CD4-positive, alpha-beta T cell treated with Interleukin-1 beta for 1 hour (primary cell): ENCODE measurements around the gene SLC39A12.
"Not testable (repeated sequence)": the region's sequence is repeated elsewhere in the genome, so short reads cannot be mapped to it uniquely, and the experiment has no call there.

Source experiments
- DNase-seq, 2 donors: peaks; one replicate each; pipeline ENCODE4 v3.0.0-alpha.2; 2020 to 2022

Gene SLC39A12

DNA sequence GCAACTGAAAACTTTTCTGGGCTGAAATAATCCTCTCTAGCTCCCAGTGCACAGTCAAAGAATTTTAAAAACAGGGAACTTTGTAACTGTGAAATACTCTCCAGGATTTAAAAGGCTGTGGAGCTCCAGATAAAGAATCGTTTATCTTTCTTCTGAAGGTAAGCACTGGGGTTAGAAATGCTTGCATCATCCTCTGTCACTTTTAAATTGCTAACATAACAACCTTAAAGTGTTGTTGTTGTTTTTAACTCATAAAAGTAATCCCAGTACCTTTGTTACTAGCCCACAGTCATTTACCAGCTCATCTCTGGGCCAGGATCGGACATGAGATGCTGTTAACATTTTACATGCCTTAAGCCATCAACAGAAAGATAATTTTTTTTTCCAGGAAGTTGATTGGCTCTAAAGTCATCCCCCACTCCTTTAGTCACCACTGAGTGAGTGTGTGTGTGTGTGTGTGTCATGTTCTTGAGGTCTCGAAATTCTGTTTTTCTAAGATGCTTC, at the start of gene SLC39A12:
SLC39A12 (plus strand) TSS at position 51 of the 504 bp plus-strand sequence. CDS start 1,359 bp downstream, outside the sequence.
- DNase-seq: no peak

- DNase-seq: no peak
These were observed 47.2 kb upstream of the SLC39A12 start for GRCh38 chr10:17904564-17904963.

GRCh38 chr10:17905491-17905890, 46.2 kb upstream of the SLC39A12 start:
- no peak for DNase-seq

GRCh38 chr10:17906002-17906401, 45.7 kb upstream of the SLC39A12 start:
- no peak for DNase-seq

DNA sequence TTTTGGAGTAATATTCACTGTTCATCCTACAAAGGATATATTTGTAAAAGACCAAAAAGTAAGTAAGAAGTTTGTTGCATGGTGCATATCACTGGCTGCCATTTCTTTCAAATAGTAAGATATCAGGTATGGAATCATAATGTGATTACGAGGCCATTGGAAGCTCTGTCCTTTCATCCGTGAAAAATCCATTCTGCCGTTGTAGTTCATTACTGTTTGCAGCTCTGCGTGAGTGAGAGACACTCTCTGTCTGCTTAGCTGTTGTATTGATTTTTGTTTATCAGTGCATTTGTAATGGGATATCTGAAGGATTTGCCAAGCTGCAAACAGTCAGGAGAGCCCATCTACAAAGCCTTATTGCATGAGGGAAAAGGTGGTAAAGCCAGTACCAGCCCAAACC, 44.1 kb upstream of the SLC39A12 start:
- DNase-seq: no peak

DNA sequence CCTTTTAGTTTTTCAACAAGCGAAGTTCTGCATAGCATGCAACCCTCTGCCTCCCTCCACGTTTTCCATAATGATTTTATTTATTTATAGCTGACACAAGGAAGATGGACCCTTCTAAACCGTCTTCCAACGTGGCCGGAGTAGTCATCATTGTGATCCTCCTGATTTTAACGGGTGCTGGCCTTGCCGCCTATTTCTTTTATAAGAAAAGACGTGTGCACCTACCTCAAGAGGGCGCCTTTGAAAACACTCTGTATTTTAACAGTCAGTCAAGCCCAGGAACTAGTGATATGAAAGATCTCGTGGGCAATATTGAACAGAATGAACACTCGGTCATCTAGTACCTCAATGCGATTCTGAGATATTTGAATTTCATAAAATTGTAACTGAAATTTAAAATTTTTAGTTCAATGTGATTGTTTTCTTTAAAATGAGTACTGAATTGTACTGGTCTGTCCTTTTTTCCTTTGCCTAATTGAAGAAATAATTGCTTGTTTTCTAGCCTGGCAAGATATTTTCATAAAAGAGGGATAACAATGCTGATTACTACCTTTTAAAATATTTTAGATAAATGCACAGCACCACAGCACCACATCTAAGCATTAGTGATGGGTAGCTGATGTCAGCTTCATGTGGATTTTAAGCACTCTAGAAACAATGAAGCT, 41.5 kb upstream of the SLC39A12 start:
- no peak for DNase-seq

- DNase-seq: no peak
These were observed 39.0 kb upstream of the SLC39A12 start for GRCh38 chr10:17912754-17913153.

DNA sequence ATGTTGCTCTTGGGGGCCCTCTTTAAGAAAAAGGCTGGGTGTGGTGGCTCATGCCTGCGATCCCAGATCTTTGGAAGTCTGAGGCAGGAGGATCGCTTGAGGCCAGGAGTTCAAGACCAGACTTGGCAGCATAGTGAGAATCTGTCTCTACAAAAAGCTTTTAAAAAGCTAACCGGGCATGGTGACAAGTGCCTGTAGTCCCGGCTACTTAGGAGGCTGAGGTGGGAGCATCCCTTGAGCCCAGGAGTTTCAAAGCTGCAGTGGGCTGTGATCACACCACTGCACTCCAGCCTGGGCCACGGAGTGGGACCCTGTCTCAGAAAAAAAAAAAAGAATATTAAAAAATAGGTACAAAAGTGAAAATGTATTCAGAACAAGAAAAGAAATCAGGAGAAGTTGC, 38.1 kb upstream of the SLC39A12 start:
- DNase-seq: no peak

DNA sequence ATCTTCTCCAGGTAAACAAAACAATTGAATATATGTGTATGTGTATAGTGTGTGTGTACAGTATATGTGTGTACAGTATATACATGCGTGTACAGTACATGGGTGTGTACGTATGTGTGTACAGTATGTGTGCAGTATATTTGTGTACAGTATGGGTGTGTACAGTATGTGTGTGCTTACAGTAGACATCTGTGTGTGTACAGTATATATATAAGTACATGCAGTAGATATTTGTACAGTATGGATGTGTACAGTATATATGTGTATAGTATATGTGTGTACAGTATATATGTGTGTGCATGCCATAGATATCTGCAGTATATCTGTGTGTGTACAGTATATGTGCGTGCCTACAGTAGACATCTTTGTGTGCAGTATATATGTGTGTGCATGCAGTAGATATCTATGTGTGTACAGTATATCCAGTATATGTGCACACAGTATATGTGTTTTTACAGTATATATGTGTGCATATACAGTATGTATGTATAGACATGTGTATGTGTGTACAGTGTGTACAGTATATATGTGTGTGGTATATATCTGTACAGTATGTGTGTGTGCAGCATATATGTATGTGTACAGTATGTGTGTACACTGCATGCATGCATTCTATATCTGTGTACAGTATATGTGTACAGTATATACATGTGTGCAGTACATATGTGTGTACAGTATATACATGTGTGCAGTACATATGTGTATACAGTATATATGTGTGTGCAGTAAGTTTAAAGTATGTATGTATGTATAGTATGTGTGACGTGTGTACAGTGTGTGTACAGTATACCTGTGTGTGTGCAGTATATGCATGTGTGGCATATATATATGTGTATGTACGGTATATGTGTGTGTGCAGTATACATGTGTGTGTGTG, 37.3 kb upstream of the SLC39A12 start:
- DNase-seq: no peak

DNA sequence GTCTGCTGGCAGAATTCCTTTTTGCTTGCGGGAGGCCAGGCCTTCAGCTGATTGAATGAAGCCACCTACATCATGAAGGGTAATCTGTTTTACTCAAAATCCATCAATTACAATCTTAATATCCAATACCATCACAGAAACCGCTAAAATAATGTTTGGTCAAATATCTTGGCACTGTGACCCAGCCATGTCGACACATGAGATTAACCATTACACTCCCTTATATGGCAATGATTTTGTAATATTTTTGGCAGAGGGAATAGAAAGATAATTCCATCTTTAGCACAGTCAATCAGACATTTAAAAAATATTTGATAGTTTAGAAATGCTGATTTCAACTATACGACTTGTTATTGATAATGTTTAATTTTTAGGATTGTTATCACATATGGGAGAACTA, 36.5 kb upstream of the SLC39A12 start:
- DNase-seq: no peak

- no peak for DNase-seq
These were observed 33.4 kb upstream of the SLC39A12 start for GRCh38 chr10:17918187-17918903.

- DNase-seq: no peak
These were observed 30.3 kb upstream of the SLC39A12 start for GRCh38 chr10:17921378-17921777.

DNA sequence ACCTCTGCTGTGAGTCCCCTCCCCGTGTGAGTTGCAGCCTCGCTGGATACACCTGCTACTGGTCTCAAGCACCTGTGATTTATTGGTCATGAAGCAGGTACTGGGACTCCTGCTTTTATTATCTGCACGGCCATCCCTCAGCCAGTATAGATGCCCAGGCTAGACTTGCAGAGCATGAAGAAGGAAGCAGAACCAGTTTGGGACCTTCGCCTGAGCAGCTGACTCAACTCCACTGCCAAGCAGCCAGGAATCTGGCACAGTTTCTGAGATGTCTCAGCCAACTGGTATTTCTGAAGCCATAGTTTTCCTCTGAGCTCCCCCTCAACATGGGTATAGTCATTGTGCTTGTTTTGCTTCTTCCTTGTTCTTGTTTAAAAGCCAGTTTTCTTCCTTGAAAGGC, 28.0 kb upstream of the SLC39A12 start:
- no peak for DNase-seq

DNA sequence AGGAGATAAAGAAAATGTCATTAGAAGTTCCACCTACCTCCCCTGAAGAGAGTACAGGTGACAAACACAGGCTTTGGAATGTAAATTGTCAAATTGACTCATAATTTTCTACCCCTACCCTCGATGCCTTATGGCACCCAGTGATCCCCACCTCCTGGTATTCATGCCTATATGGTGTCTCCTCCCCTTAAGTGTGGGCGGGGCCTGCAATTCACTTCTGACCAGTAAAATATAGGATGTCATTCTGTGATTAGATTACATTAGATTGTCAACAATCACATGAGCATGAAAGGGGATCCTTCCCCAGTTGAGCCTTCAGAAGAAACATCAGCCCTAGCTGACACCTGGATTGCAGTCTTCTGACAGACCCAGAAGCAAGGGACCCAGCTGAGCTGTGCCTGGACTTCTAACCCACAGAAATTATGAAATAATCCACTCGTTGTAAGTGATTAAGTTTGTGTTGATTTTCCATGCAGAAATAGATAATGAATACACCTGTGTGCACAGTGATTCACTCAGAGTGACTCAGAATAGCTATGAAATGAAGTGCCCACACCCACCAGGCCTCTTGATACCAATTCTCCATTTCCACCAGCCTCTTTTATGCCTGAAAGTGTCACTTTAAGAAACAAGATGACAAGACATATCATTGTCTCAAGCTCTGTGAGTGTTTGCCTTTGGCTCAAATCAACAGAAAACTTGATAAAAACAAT, 8.5 kb upstream of the SLC39A12 start:
- no peak for DNase-seq

GRCh38 chr10:17950269-17950668, 1.4 kb upstream of the SLC39A12 start:
- DNase-seq: not testable (repeated sequence)

- DNase-seq: no peak
These were observed 992 bp upstream of the SLC39A12 start for GRCh38 chr10:17950726-17951125.

- DNase-seq: not testable (repeated sequence)
These were observed 2.7 kb downstream of the SLC39A12 start for GRCh38 chr10:17954372-17954771.

DNA sequence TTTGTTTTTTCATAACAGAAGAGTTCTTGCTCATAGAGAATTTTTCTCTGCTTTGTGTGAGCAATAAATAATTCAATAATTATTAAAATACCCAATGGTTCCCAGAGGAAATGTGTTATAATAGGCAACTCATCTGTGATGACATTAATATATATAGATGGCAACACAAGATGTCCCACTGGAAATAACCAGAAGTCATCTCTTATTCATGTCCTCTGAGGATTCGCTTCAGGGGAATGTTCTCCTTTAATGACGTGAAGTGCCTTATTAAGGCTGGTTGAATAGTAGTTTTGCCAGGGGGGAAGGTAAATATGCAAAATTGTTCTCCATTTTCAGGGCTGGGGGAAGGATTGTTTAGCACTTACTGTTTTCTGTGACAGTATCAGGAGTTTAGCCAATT, 3.1 kb downstream of the SLC39A12 start:
- no peak for DNase-seq

DNA sequence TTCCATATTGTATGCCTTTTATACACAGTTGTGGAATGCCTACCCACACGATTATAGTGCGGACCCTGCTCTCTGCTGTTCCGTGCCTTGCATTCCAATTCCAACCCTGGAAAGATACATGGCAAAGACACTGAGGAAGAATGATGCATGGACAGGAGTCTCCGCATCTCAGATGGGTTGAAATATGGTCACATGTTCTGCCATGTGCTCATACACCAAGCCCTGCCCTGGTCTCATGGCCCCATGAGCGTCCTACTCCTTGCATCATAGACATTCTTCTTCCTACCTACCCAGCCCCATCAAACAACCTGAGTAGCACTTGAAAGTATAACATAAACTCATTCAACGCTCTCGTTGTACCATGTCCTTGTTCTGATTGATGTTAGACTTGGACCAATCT, 6.3 kb downstream of the SLC39A12 start:
- no peak for DNase-seq

DNA sequence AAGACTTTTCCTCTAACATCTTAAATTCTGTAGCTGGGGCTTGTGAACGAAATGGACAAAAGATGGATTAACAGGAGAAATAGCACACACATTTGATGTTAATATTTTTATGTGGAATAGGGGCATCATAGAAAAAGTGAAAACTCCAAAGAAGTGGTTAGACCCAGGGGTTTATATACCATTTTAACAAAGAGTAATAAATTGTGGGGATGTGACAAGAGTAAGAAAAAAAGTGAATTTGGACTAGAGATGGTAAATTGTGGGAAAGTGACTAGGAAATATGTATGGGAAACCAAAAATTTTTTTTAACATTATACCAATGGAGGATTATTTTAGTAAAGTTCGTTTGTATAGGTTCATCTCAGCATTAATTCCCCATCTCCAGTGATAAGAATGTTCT, 8.2 kb downstream of the SLC39A12 start:
- DNase-seq: no peak

DNA sequence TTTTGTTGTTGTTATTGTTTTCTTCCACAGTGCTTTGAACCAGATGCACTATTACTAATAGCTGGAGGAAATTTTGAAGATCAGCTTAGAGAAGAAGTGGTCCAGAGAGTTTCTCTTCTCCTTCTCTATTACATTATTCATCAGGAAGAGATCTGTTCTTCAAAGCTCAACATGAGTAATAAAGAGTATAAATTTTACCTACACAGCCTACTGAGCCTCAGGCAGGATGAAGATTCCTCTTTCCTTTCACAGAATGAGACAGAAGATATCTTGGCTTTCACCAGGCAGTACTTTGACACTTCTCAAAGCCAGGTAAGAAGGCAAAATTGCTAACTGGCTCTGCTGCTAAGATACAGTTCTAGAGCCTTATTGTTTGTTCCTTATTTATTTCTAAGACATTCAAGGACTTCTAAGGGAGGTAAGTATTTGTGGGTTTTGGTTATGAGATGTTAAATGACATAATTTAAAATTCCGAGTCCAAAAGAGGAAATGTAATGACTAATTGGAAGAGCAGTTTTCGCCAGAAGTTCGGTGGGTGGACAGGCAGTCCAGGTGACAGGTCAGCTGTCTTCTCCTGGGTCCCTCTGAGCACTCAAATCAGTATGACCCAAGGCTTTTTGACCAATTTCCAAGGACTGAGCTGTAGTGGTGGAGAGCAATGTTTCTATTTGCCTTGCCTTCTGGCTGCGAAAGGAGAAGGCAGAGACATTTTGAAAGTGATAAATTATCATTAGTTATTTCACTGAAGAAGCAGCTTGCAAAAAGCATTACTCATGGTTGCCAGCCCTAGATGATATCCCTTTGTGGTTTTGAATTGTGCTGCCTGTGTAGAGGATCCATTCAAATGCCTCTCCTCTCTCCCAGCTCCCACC, 10.1 kb downstream of the SLC39A12 start:
- no peak for DNase-seq

DNA sequence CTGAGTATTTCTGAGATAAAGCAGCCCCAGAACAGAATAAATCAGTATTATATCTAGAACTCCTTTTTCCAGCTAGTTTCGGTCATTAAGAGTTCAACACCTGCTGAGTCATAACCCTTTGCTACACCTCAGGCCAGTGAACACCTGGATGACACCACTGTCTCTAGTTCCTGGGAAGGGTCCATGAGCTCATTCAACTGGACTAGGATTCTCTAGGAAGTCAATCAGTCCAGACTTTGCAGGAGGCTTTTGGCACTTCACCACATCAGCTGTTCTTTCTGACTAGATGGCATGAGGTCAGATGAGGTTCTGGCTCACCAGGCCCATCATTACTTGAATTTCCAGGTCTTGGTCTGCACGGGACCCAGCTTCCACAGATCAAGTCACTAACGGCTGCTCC, 11.7 kb downstream of the SLC39A12 start:
- no peak for DNase-seq
